Nephron (organoid): ENCODE measurements around the gene SMG6.

Experiments
- H3K27ac Mint-ChIP-seq, 3 experiments: 2 replicates each; pipeline ENCODE4 v1.8.0; 2020; ENCODE audit warnings: mixed read lengths in 3 of 3, mild to moderate bottlenecking in 2 of 3, moderate library complexity in 1 of 3
- H3K27me3 Mint-ChIP-seq: 2 replicates; pipeline ENCODE4 v1.8.0; 2021; ENCODE audit warnings: low read depth, mild to moderate bottlenecking, moderate library complexity, mixed read lengths
- H3K36me3 Mint-ChIP-seq: 2 replicates; pipeline ENCODE4 v1.8.0; 2020; ENCODE audit warnings: low read depth, mixed read lengths
- H3K4me1 Mint-ChIP-seq: 2 replicates; pipeline ENCODE4 v1.8.0; 2020; ENCODE audit warnings: mixed read lengths
- H3K4me3 Mint-ChIP-seq, 3 experiments: 2 replicates each; pipeline ENCODE4 v1.8.0; 2020; ENCODE audit warnings: mild to moderate bottlenecking in 3 of 3, mixed read lengths in 3 of 3, moderate library complexity in 2 of 3
- H3K9me3 Mint-ChIP-seq: 2 replicates; pipeline ENCODE4 v1.8.0; 2020; ENCODE audit warnings: mixed read lengths
- TF ChIP-seq, protein P1 (sequence below), 3 experiments: fragments of 200-600 bp; sonication (generic); IDR thresholded peaks; one replicate each; pipeline ENCODE4 v1.5.0; 2021; ENCODE audit warnings: antibody characterized with exemption in 3 of 3; ENCODE audit not compliant: unreplicated experiment in 3 of 3

SMG6 gene

GRCh38 chr17:2188971-2189630 is 114.5 kb downstream of the SMG6 start:
- Mint-ChIP-seq H3K36me3 (peaks cover 62% of the 10 kb centered on the region), H3K27ac (peak overlapping the region in 2 of 3 experiments; percentile 47 to 97), H3K4me1 (peaks cover 47% of the 10 kb centered on the region), H3K9me3 (no peaks in the 10 kb centered on the region), H3K4me3 (no peak overlapping the region), H3K27me3 (no peaks in the 10 kb centered on the region)
- TF ChIP-seq, protein P1, sequence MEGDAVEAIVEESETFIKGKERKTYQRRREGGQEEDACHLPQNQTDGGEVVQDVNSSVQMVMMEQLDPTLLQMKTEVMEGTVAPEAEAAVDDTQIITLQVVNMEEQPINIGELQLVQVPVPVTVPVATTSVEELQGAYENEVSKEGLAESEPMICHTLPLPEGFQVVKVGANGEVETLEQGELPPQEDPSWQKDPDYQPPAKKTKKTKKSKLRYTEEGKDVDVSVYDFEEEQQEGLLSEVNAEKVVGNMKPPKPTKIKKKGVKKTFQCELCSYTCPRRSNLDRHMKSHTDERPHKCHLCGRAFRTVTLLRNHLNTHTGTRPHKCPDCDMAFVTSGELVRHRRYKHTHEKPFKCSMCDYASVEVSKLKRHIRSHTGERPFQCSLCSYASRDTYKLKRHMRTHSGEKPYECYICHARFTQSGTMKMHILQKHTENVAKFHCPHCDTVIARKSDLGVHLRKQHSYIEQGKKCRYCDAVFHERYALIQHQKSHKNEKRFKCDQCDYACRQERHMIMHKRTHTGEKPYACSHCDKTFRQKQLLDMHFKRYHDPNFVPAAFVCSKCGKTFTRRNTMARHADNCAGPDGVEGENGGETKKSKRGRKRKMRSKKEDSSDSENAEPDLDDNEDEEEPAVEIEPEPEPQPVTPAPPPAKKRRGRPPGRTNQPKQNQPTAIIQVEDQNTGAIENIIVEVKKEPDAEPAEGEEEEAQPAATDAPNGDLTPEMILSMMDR (IDR thresholded peaks at IDR 0.05; ENCODE audit: unreplicated experiment in 3 of 3) = no peak

DNA sequence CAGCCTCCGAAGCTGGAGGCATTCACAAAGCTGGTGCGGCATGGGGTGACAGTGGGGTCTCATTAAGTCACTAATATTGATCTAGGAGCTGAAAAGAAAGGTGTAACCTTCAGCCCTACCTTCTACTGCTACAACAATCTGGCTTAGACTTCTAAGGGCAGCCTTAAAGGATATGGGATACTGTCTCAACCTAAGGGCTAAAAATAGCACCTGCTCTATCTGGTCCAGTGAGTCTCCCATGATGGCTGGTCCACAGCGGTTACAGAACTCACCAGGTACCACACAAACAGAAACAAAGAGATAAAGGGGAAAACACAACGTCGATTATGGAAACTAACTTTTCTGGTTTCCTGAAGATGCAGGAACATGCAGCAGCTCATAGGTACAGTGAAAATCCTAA is 115.8 kb downstream of the SMG6 start:
- Mint-ChIP-seq H3K27me3 (no peaks in the 10 kb centered on the region), H3K4me3 (no peak overlapping the region), H3K4me1 (peaks cover 50% of the 10 kb centered on the region), H3K9me3 (no peaks in the 10 kb centered on the region), H3K36me3 (peaks cover 64% of the 10 kb centered on the region), H3K27ac (peak overlapping the region in 2 of 3 experiments; percentile 41 to 44)
- TF ChIP-seq, protein P1 (IDR thresholded peaks at IDR 0.05; ENCODE audit: unreplicated experiment in 3 of 3) = no peak

DNA sequence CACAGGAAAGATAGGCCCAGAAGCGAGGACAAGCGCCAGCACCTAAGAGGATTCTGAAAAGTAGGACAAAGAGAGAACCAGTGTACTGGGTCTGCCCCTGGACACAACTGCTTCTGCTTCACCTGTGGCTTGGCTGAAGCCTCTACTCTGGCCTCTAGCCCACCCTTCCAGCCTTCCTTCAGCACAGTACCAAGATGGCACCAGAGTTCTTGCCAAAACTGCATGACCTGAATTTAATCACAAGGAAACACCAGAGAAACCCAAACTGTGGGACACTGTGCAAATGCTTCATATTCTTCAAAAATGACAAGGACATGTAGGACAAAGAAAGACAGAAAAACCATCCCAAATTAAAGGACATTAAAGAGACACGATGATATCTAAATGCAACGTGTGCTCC is 116.6 kb downstream of the SMG6 start:
- Mint-ChIP-seq H3K4me3 (no peak overlapping the region), H3K27me3 (no peaks in the 10 kb centered on the region), H3K9me3 (no peaks in the 10 kb centered on the region), H3K36me3 (peaks cover 64% of the 10 kb centered on the region), H3K27ac (peak overlapping the region in 2 of 3 experiments; percentile 40 to 41), H3K4me1 (peaks cover 50% of the 10 kb centered on the region)
- TF ChIP-seq, protein P1 (IDR thresholded peaks at IDR 0.05; ENCODE audit: unreplicated experiment in 3 of 3) = no peak

- H3K9me3 Mint-ChIP-seq = no peaks in the 10 kb centered on the region
- H3K27me3 Mint-ChIP-seq = no peaks in the 10 kb centered on the region
- H3K36me3 Mint-ChIP-seq = peaks cover 68% of the 10 kb centered on the region
- peaks cover 60% of the 10 kb centered on the region for H3K4me1 Mint-ChIP-seq
- TF ChIP-seq, protein P1 (IDR thresholded peaks at IDR 0.05; ENCODE audit: unreplicated experiment in 3 of 3) = no peak
- peak overlapping the region; percentile 57 to 75 (median 71) for H3K27ac Mint-ChIP-seq
- no peak overlapping the region for H3K4me3 Mint-ChIP-seq
Observed at GRCh38 chr17:2184993-2185931, 118.3 kb downstream of the SMG6 start.

GRCh38 chr17:2183346-2183745 is 120.2 kb downstream of the SMG6 start:
- H3K9me3 Mint-ChIP-seq = no peaks in the 10 kb centered on the region
- H3K36me3 Mint-ChIP-seq = peaks cover 61% of the 10 kb centered on the region
- H3K4me1 Mint-ChIP-seq = peaks cover 63% of the 10 kb centered on the region
- H3K27me3 Mint-ChIP-seq = no peaks in the 10 kb centered on the region
- H3K27ac Mint-ChIP-seq = peak overlapping the region; percentile 99 to 100 (median 99)
- TF ChIP-seq, protein P1 (IDR thresholded peaks at IDR 0.05; ENCODE audit: unreplicated experiment in 3 of 3) = no peak
- no peak overlapping the region for H3K4me3 Mint-ChIP-seq
